HG03064 (cell line): ENCODE results near the gene FAM3A.
A peak's percentile ranks its signal among the peaks of the same experiment; 100 is the strongest.

ENCODE experiments used
- ATAC-seq: cut with Tn5 transposase; IDR thresholded peaks from one replicate; pipeline ENCODE4 v1.9.1; 2021; ENCODE audit warnings: low read depth; ENCODE audit not compliant: unreplicated experiment

FAM3A gene

DNA sequence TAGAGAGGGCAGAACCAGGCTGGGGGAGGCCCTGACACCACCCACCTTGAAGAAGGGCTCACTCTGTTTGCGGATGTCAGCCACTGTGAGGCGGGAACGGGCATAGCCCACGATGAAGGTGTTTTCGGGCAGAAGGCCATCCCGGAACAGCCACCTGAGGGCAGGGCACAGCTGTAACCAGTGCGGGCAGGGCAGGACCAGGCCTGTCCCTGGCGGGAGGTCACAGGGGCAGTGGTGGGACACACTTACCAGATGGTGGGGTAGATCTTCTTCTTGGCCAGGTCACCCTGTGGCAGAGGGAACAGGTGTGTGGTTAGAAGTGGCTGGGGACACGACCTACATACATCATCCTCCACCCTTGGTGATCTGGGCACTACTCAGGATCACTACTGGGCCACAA is 19.9 kb upstream of the FAM3A start:
- no peak for ATAC-seq

DNA sequence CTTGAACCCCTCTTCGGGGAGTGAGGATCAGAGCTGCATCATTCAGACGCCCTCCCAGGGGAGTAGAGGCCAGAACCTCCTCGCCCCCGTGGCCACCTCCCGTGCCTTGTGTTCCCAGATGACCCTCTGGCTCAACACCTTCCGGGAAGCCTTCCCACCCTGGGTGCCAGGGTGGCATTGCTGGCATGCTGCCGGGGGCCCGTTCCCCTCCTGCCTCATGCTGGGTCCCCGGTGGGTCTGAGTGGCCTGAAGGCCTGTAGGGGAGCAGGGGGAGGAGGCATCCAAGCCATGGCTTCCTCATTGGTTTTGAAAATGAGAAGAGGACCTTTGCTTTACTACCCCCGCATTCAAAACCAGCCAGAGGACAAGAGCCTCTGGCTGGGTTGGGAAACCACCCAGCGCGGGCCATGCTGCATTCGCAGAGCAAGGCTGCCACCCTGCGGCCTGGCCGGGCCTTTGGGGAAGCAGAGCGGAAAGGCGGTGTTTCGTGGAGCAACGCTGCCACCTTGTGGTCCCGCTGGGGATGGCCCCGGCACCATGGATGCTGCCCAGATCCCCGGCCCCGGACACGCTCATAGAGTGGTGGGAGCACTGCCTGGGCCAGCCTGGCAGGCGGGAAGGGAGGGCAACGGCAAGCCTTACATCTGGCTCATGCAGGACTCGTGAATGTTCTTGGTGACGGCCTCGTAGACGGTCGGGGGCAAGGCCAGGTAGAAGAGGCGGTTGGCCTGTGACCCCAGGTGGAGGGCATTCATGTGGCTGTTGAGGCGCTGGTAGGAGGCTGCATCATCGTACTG is 18.7 kb upstream of the FAM3A start:
- peak; percentile 92 for ATAC-seq

DNA sequence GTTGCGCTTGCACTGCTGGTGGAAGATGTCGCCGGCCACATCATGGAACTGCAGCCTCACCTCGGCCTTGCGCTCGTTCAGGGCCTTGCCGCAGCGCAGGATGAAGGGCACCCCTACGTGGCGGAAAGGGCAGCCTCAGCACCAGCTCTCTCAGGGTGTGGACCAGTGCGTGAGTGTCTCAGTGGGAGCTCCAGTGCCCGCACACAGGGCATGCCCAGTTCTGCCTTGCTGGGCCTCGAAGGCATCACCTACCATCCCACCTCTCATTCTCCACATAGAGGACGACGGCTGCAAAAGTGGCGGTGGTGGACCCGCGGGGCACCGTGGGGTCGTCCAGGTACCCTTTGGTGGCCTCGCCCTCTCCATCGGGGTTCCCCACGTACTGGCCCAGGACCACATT is 16.7 kb upstream of the FAM3A start:
- ATAC-seq: no peak

DNA sequence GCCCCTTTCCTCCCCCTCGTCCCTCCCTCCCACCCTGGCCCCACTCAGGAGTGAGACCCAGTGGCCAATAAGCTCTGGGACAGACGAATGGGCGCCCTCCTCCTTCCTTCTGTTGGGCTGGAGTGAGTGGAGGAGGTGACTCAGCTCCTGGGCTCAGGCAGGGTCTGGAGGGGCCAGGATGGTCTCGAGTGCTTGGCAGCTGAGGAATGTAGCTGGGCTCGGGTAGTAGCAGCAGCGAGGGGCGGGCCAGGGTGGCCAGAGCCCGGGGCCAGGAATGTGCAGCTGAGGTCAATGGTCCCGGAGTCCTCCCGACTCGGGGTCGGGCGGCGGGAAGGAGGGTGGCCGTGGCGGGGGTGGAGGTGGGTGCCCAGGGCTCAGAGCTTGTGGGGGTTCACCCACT is 15.6 kb upstream of the FAM3A start:
- no peak for ATAC-seq

DNA sequence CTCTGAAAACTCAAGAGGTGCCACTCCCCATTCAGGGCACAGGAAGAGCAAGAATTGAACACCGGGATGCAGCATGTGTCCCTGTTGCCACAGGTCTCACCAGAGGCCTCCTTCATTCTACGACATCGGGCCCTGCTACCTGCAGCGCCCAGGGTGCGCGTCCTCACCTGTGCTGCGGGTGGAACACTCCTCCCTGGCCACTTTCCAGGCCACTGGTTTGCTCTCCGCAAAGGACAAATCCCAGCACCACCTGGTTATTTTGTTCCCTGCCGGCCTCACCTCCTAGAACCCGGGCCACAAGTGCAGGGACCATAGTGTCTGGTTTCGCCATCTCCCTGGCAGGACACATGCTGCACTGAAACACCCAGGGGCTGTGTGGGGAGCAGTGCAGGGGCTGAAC is 14.3 kb upstream of the FAM3A start:
- no peak for ATAC-seq

DNA sequence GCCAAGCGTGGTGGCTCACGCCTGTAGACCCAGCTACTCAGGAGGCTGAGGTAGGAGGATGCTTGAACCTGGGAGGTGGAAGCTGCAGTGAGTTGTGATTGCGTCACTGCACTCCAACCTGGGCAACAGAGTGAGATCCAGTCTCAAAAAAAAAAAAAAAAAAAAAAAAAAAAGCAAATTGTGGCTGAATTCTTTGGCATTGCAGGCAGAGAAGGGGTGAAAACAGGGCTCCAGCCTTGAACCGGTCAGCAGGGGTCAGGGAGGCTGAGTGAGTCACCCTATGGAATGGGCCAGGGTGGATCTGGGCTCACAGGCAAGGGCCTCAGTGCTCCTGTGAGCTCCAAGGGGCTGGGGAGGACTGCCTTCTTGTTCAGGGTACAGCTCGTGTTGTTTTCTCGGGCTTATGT is 13.2 kb upstream of the FAM3A start:
- no peak for ATAC-seq

DNA sequence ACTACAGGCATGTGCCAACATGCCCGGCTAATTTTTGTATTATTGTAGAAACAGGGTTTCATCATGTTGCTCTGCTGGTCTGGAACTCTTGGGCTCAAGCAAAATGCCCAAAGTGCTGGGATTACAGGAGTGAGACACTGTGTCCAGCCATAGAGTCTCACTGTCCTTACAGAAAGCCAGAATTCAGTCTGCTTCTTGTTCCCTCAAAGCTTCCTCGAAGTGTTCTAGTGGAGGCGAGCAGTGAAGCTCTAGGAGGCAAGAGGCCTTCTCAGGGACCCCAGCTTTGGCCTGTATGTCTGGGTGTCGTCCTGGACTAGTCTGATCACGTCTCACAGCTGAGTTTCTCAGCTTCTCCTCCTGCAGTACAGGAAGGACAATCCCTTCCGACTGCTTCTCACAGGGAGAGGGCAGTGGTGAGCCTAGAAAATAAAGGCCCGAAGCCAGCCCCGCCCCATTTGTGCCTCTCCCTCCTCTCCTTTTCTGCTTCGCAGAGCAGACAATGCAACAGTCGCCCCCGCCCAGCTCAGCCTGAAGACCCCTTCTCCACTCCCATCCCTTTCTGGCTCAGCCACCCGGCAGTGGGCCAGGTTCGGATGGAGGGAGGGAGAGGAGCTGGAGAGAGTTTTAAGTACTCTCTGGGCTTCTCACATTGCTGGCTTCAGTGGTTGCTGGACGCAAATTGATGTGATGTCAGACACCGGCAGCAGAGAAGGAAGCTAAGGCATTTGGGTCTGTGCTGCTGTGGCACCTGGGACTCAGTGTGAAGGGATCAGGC is 11.1 kb upstream of the FAM3A start:
- ATAC-seq: peak; percentile 83

DNA sequence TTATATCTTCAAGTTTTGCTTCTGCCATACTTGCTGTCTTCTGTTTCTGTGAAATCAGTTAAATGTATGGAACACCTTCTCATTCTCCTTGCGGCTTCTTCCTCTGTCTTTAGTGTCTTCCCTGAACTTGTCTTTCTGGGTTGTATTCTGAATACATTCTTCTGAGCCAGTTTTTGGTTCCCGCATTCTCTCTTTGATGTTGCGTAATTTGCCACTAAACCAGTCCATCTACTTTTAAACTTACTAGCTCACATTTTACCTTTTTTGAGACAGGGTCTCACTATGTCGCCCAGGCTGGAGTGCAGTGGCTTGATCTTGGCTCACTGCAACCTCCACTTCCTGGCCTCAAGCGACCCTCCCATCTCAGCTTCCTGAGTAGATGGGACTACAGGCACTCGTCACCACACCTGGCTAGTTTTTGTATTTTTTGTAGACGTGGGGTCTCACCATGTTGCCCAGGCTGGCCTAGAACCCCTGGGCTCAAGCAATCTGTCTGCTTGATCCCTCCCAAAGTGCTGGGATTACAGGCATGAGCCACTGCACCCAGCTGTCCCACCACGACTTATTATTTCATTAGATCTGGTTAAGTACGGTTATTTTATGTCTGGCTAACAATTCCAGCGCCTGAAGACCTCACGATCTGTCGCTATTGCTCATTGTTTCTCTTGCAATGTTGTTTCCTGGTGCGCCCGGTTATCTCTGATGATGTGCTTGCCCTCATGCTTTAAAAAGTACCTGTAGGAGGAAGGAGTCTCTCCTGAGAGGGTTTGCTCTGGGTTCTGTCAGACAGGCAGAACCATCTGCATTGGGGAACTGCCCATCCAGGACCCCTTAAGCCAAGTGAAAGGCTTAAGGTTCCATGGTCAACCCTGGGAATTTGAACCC is 9.8 kb upstream of the FAM3A start:
- no peak for ATAC-seq

DNA sequence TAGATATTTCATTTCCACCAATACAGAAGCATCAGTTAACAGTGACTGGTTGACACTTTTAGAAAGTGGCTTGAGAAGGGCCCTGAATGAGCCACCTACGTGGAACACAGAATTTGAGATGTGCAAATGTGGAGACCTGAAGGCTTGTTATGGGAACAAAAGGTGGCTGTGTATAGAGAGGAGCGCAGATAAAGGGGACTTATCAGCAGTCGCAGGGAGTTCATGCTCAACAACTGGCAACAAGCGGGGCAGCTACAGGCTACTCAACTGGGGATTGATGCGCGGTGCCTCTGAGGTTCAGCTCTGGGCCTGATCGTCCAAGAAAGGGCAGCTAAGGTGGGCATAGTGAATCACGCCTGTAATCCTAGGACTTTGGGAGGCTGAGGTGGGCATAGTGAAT is 3.4 kb upstream of the FAM3A start:
- ATAC-seq: no peak

DNA sequence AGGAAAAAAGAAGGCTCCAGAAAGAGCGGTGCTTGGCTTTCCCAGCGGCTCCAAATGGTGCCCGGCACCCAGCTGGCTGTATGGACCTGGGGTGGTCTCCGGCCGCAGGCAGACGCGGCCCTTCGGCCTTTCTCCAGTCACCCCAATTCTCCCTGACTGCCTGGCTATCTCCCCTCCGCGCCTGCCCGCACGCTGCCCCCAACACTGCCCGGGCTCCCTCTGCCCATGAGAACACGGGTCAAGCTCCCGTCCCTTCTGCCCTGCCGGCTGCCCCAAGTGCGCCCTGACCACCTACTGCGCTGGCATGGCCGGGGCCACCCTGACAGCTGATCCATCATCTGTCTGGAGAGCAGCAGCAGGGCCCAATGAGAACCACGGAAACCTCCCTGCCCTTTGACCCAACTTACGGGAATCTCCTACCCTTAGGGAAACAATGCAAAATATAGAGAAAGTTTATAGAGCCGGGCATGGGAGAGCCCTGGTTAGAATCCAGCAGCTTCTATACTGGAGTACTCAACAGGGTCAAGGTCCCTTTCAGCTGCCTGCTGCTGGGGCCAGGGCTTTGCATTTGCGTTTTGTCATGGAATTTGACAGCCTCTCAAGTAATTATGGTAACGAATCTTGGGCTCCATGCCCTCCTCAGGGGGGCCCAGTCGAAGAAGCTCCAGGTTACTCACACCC is 1.2 kb upstream of the FAM3A start:
- ATAC-seq: no peak

DNA sequence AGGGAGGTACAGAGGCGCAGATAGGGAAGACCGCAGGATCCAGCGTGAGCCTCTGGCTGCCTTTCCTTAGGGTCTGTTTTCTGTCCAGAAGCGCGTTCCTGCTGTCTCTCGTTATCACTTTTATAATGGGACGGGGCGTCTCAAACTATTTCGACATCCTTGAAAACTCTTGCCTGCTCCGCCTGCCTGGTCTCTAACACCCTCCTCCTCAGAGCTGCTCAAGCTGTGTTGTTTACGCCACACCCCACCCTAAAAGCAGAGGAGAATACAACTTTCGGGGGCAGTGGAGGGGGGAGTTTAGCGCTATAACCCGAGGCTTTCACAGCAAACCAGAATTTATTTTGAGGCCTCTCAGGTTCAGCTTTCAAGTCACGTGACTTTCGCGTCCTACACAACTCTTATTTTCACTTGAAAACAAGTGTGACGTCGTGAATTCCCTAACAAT is 646 bp upstream of the FAM3A start:
- no peak for ATAC-seq

DNA sequence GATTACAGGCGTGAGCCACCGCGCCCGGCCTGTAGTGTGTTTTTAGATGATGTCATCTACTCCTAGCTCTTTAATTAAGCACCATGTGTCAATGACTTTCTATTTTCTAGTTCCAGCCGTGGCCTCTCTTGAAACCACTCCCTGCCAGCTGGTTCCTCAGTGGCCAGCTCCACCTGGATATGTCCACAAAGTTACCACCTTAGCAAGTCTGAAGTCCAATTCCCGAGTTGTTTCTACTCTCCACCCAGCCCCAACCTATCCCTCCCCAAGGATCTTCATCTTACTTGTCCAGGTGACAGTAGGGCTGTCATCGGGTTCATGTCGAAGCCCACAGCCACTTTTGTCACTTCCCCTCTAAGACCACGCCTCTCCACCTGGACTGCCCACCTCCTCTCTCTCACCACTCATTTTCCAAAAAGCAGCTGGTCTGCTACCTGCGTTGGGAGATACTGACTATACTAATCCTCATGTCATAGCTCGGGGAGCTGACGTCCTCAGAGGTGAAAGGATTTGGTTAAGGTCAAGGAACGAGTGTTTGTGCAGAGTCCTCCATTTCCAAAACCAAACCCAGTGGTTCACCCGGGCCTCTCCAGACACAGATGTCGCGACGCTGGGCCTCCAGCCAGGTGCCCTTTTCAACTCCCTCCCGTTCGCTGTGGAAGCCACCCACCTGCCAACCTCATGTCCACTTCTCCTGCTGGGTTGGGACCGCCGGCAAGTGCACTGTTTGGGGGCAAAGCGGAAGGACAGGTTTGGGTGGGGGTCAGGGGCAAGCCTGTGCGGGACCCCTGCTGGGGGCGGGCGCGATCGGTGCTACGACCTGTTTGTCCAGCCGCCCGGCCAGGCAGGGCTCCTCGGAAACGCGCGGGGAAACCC is 704 bp downstream of the FAM3A start:
- no peak for ATAC-seq

DNA sequence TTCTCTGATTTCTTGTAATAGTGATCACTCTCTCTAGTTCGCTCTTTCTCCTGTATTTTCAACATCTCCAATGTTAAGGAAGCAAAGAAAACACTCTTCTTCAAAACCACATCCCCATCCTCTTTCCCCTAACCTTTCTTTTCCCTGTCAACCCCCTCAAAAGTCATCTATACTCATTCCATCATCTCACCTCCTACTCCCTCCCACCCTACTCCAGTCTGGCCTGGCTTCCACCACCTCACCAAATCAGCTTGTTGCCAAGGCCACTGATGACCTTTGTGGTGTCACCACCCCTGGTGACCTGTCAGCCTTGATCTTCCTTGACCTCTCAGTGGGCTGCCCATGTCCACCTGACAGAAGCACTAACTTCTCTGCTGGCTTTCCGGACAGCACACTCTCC is 2.3 kb downstream of the FAM3A start:
- no peak for ATAC-seq

DNA sequence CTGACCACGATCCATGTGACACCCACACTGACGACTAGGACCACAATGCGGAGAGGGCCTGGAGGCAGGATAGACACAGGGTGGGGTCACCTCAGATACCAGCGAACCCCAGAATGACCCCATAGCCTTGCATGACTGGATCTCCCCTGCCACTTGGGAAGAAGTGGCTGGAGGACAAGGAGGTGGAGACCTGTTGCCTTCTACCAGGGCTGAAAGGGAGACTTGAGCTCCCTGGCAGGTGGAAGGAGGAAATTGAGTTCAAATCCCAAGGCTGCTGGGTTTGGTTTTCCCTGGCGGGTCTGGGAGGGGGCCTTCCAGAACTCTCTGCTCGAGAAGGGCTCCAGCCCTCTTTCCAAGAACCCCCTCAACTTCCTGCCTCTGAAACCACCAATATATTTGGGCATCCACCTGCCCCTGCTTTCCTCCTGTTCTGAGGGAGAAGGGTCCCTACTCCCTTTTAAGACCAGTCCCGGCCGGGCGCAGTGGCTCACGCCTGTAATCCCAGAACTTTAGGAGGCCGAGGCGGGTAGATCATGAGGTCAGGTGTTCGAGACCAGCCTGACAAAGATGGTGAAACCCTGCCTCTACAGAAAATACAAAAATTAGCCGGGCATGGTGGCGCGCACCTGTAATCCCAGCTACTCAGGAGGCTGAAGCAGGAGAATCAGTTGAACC is 3.0 kb downstream of the FAM3A start:
- no peak for ATAC-seq

DNA sequence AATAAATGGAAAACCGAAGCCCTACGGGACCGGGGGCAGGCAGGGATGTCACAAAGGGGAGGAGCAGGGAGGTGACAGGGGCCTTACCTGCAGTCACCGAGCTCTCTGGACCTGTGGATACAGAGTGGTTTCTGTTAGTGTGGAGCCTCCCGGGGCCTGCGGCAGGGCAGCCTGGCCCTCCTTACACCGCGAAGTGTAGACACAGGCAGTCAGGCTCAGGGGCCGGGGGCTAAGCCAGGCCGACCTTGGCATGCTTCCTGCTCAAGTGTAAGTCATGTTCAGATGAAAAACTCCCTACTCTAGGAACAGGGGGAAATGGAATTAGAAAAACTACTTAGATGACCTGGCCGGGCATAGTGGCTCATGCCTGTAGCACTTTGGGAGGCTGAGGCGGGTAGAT is 4.3 kb downstream of the FAM3A start:
- ATAC-seq: no peak

DNA sequence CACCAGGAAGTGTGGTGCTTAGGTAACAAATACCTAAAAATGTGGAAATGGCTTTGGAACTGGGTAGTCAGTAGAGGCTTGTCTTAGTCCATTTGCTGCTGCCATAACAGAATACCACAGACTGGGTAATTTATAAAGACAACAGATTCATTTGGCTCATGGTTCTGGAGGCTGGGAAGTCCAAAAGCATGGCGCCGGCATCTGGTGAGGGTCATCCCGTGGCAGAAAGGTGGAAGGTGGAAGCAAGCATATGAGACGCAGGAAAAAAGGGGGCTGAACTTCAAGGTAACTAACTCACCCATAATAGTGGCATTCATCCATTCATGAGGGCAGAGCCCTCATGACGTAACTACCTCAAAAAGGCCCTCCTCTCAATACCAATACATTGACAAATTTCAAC is 6.6 kb downstream of the FAM3A start:
- ATAC-seq: no peak

DNA sequence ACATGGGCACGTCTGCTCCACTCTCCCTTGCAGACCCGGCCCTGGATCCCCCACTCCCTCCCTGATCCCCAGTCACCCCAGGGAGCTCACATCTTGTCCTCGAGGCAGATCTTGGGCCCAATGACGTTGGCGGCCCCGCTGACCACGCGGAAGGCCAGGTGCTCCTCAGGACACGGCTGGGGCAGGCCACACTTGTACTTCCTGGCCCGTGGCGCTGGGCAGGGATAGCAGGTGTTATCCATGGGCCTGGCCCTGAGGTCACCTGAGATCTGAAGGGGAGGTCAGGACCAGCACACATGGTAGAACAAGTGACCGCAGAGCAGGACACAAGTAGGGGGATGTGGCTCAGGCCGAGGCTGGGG is 7.7 kb downstream of the FAM3A start:
- ATAC-seq: no peak

DNA sequence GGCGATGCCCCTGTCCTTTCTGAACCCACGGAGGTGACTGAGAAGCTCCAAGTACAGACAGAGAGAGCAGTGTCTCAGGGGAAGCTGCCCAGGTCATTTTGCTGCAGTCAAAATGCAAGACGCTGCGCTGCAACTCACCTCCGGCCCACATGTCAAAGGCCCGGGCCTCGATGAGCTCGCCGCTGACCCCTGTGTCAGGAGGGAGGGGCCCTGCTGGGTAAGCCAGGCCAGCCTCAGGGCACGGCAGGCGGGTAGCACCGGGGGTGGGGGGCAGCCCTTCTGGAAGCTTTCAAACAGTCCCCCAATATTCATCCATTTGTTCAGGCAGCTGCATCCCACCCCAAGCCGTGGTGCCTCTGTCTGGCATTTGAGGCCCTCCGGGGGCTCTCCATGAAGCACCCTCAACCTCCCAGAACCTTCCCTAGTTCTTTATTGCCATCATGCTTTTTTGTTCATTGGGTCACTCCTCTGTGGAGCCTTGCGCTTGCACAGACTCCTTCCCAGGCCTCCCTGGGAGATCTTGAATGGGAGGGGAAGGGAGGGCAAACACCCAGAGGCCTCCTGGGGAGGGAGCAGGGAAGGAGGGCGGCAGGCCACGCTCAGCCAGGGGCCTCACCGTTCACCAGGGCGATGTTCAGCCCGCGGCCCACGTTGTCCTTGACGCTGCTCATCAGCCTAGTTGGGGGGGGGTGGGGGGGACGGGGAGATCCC is 8.2 kb downstream of the FAM3A start:
- ATAC-seq: no peak
